Activated CD8-positive, alpha-beta memory T cell treated with anti-CD3 and anti-CD28 coated beads, Interleukin-2, amount 50 U/mL, for 48 hours (primary cell): ENCODE measurements around the gene TTLL8.

ENCODE experiments used
- DNase-seq: peaks from one replicate; pipeline ENCODE4 v3.0.0-alpha.2; 2020

Gene TTLL8

DNA sequence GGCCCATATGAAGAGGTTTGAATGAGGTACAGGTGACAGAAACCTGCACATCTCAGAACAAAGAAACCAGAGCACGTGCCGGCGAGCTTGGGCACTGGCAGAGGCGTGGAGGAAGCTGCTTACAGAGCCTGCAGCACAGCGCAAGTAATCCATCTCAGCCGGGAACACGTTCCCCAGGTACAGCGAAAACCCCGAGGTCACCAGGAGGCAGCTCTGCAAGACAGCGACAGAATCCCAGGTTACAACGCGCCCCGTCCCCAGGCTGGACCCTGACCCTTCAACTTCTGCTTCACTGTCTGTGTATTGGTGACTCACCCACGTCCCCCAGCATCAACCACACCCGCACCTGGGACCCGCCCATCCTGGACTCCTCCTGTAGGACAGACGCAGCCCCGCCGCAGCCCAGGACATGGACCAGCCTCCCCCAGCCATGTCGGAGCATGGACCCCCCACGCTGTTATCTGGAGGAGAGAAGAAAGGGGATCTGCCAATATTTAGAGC is 24.9 kb upstream of the TTLL8 start:
- no peak for DNase-seq

DNA sequence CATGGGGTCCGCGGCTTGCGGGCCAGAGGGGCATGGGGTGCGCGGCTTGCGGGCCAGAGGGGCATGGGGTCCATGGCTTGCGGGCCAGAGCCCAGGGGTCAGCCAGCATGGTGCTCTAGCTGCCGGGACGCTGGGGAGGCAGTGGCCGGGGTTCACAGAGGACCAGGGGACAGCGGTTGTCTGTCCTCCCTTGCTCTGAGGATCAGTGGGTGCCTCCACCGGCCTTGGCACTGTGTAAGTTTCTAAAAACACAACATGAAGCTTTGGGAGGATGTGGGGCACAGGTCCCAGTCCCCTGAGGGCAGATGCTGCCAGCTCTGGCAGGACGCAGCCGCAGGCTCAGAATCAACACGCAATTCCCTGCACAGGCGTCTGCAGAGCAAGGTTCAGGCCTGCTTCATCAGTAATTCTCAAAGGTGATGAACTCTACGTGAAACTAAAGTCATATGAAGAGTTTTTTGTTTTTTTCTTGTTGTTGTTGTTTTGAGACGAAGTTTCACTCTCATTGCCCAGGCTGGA is 24.2 kb upstream of the TTLL8 start:
- no peak for DNase-seq

DNA sequence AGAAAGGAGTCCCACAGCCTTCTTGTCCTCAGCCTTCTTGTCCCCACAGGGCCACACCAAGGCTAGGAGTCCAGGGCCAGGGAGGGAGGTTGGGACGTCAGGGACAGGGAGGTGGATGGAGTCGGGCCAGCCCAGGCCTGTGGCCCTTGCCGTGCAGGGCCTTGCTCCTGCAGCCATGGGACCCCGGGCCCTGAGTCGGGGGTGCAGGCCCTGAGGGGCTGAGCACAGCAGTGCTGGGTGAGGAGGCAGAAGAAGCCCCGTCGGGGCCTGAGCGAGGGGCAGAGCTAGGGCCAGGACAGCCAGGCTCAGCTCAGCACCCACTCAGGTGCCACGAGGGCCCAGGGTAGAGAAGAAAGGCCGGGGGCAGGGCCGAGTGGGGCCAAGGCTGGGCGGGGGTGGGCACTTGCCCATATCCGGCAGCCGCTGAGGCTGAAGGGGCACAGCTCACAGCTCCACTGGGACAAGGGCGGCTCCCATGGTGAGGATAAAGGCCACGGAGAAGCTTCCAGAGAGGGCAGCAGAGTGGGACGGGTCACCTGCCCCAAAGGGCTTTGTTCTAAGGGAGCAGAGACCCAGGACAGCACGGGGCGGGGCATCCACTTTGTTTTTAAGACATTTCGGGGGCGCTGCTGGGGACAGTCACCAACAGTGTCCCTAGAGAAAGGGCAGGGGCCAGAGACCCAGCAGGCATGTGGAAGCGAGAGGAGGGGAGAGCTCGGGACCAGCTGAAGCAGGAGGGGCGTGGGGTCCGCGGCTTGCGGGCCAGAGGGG is 23.5 kb upstream of the TTLL8 start:
- no peak for DNase-seq

GRCh38 chr22:50080077-50080465 is 22.0 kb upstream of the TTLL8 start:
- DNase-seq: no peak

- DNase-seq: no peak
Observed at GRCh38 chr22:50078761-50079160, 20.7 kb upstream of the TTLL8 start.

GRCh38 chr22:50078246-50078645 is 20.1 kb upstream of the TTLL8 start:
- DNase-seq: no peak

GRCh38 chr22:50076646-50077535 is 18.8 kb upstream of the TTLL8 start:
- no peak for DNase-seq

DNA sequence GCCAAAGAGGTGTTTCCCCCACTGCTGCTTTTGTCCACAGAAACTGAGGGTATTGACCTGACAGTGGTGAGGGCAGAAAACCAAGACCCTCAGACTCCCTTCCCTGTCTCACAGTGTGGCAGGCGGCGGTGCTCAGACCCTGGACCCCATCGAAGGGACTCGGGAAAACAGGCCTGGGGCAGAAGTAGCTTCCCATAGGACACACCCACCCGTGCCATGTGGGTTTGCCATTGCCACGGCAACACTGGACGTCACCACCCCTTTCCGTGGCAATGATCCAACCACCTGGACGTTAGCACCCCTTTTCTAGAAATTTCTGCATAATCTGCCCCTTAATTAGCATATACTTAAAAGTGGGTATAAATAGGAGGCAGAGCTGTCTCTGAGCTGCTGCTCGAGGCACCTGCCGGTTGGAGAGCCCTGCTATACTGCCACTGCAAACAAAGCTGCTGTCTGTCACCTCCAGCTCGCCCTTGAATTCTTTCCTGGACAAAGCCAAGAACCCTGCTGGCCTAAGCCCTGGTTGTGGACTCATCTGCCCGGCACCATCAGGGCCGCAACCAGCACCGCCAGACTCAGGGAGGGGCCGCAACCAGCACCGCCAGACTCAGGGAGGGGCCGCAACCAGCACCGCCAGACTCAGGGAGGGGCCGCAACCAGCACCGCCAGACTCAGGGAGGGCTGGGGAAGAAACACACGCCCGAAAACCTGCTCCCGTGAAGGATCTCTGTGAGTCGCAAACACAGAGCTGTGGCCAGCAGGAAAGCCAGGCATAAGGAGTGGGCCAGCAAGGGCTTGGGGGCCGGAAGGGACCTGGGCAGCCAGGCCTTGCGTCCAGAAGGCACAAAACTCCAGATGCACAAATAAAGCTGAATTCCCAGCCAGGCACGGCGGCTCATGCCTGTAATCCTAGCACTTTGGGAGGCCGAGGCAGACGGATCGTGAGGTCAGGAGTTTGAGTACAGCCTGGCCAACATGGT is 16.7 kb upstream of the TTLL8 start:
- no peak for DNase-seq

DNA sequence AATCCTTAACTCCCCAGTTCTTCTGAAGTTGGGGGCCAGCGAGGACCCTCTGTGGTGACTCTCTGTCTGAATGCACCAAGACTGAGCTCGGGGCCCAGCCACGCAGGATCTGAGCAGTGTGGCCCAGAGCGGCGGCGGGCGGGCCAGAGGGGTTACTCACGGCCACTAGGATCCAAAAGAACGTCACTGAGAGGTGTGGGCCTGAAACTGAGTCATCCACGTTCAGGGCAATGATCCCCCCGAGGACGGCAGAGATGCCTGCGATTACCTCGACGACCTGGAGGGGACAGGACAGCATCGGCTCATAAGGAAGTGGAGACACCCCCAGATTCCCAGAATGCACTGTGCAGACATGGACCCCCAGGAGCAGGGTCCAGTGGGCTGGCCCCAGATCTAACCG is 16.0 kb upstream of the TTLL8 start:
- DNase-seq: no peak

- no peak for DNase-seq
Observed at GRCh38 chr22:50072714-50073538, 14.8 kb upstream of the TTLL8 start.

GRCh38 chr22:50072167-50072555 is 14.1 kb upstream of the TTLL8 start:
- DNase-seq: no peak

GRCh38 chr22:50071432-50072166 is 13.5 kb upstream of the TTLL8 start:
- no peak for DNase-seq

GRCh38 chr22:50070366-50070765 is 12.3 kb upstream of the TTLL8 start:
- DNase-seq: no peak

GRCh38 chr22:50068096-50068495 is 10.0 kb upstream of the TTLL8 start:
- no peak for DNase-seq

- no peak for DNase-seq
Observed at GRCh38 chr22:50067244-50067643, 9.1 kb upstream of the TTLL8 start.

DNA sequence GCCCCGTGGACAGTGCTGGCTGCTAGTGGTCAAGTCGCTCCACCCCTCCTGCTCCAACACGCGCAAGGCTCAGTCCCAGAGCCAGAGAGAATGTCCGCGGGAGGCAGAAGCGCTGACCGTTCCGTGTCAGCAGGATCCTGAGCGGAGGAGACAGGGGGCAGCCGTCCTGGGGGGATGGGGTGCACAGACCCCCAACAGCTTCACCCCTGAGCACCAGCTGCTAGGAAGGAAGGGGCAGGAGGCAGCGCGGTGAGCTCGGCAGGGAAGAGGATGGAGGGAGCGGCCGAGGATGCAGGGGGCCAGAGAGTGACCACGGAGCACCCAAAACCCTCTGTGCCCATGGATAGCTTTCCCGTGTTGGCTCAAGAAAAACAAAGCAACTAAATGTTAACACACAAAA is 6.4 kb upstream of the TTLL8 start:
- no peak for DNase-seq

DNA sequence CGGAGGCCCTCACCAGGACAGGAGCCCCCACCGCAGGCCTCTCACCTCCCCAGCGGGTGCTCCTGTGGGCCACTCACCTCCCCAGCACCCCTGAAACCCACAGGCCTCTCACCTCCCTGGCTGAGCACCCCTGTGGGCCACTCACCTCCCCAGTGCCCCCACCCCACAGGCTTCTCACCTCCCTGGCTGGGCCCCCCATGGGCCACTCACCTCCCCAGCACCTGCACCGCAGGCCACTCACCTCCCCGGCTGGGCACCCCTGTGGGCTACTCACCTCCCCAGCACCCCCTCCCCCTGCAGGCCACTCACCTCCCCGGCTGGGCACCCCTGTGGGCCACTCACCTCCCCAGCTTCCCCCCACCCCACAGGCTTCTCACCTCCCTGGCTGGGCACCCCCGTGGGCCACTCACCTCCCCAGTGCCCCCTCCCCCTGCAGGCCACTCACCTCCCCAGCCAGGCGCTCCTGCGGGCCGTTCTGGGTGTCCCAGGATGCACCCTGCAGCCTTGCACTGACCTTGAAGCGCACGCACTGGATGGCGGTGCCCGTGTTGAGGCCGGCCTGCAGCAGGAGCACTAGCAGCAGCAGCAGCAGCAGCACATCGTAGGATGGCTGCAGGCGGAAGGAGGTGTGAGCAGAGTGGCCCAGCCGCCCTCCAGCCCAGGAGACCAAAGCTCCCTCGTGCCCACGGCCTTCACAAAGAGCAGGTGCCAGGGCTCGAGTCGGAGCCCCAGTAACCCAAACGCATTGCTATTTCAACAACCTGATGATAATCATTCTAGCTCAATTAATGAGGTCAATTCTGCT is 5.7 kb upstream of the TTLL8 start:
- no peak for DNase-seq

- no peak for DNase-seq
Observed at GRCh38 chr22:50062509-50063135, 4.5 kb upstream of the TTLL8 start.

- DNase-seq: no peak
Observed at GRCh38 chr22:50061824-50062355, 3.8 kb upstream of the TTLL8 start.
